Nasal cavity respiratory epithelium epithelial cell of viscerocranial mucosa (primary cell): ENCODE data around the gene SLC31A2. TPM values are rescaled to one million over a fixed set of nuclear protein-coding genes. Genes with fewer than 3 reads are reported as not detected.

Experiments
- total RNA-seq: library from RNA; depleted of rRNA; stranded (reverse); fragments of >200 nt; gene quantifications from 2 replicates; pipeline ENCODE4 v1.2.3, GENCODE V29; 2014

The SLC31A2 gene, protein sequence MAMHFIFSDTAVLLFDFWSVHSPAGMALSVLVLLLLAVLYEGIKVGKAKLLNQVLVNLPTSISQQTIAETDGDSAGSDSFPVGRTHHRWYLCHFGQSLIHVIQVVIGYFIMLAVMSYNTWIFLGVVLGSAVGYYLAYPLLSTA
- 48.1 and 81.7 TPM in 2 replicates for total RNA-seq

GRCh38 chr9:113150670-113151611 is at the start of gene SLC31A2:
Gene SLC31A2 (plus strand): TSS chr9:113151007. CDS start chr9:113151075, 68 bp downstream.

Other genes with a start within 250 kb of the SLC31A2 start
- gene ZNF883, start 138.8 kb upstream of the SLC31A2 start, total RNA-seq: 1.4 and 3.2 TPM in 2 replicates
- gene ZFP37, start 94.3 kb upstream of the SLC31A2 start, total RNA-seq: 0.68 and 1.8 TPM in 2 replicates
- gene FKBP15, start 70.3 kb downstream of the SLC31A2 start, total RNA-seq: 12.3 and 27.1 TPM in 2 replicates
- gene SLC31A1, start 70.5 kb downstream of the SLC31A2 start, total RNA-seq: 42.5 and 44.1 TPM in 2 replicates
- gene CDC26, start 124.6 kb downstream of the SLC31A2 start, total RNA-seq: 20.5 and 23.8 TPM in 2 replicates
- gene PRPF4, start 124.7 kb downstream of the SLC31A2 start, total RNA-seq: 49.2 and 59.5 TPM in 2 replicates
- gene RNF183, start 152.4 kb downstream of the SLC31A2 start, total RNA-seq: 0.50 TPM in 1 of 2 replicates, not detected in the other
- gene WDR31, start 189.3 kb downstream of the SLC31A2 start, total RNA-seq: 4.1 and 4.8 TPM in 2 replicates
- gene BSPRY, start 198.5 kb downstream of the SLC31A2 start, total RNA-seq: 6.1 and 6.5 TPM in 2 replicates
- gene HDHD3, start 226.0 kb downstream of the SLC31A2 start, total RNA-seq: 17.1 and 19.4 TPM in 2 replicates